Measurements from ENCODE around the gene SYT6.

SYT6 gene

GRCh38 chr1:114154146-114154962 lies 685 bp upstream of the SYT6 start:
- DNase-seq, result no peak

GRCh38 chr1:114152508-114153260 lies 985 bp downstream of the SYT6 start:
- no peak for DNase-seq

DNA sequence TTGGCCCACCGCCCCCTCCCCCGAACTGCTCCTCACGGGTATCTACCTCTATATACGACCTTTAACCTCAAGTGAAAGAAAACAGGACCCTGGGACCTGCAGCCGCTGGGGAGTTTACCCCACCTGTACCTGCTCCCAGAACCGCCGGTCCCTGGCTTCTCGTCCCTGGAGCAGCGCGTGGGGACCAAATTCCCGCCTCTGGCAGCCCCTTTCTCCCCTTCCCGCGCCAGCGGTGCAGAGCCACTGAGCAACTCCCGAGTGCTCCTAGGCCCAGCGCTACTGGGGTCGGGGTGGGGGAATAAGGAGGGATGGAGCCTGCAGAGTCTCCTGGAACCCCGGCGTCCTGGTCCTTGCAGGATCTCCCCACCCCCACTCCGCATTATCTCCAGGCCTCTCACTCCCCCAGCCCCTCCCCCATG lies 1.6 kb downstream of the SYT6 start:
- no peak for DNase-seq

DNA sequence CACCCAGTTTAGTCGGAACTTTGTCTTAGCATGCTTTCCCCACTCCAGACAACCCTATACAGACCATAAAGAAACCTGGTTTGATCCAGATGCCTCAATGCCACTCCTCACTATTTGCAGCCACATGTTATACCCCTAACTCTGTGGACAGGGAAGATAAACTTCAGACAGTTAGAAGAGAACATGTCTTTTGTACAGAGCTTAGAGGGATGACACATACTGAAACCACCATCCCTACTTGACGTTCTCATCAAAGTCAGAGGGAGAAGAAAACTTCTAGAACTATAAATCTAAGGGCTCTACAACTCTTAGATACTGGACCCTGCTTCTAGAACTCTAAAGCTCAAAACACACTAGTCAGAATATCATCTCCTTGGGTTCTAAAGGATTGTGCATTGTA lies 3.7 kb downstream of the SYT6 start:
- no peak for DNase-seq

- no peak for DNase-seq
Observed at GRCh38 chr1:114149211-114149610, 4.5 kb downstream of the SYT6 start.

- no peak for DNase-seq
Observed at GRCh38 chr1:114145504-114146151, 8.0 kb downstream of the SYT6 start.

DNA sequence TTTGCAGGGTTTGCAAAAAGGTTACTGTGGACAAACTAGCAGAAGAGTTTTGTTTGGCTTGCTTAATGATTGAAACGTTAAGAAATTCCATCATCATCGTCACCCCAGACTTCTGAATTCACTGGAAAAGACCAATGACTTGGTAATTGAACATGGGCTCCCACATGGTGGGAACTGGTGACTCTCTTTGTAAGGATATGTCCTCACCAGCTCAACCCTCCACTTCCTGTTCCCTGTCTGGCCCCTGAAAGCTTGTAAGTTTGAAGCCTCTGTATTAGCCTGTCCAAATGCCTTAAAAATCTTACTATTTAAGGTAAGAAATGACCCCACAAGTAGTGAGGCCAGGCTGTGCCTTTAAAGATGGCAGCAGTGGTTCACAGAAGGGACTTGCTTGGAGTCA lies 9.7 kb downstream of the SYT6 start:
- no peak for DNase-seq

DNA sequence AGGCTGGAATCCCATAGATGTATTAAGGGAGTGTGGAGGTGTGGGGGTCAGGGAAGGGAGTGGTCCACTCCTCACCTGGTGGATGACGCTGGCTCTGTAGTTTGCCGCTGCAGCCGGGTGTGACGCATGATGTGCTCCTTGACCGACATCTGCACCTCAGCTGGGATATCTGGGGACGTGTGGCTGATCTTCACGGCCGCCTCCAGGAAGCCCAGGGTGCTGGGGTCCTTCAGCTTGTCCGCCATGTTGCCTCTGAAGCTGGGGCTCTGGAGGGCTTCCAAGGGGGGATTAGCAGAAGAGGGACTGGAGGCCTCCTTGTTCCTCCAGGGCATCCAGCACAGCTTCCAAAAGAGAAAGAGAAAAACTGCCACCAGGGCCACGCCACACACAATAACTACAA lies 14.1 kb downstream of the SYT6 start:
- DNase-seq, result no peak

DNA sequence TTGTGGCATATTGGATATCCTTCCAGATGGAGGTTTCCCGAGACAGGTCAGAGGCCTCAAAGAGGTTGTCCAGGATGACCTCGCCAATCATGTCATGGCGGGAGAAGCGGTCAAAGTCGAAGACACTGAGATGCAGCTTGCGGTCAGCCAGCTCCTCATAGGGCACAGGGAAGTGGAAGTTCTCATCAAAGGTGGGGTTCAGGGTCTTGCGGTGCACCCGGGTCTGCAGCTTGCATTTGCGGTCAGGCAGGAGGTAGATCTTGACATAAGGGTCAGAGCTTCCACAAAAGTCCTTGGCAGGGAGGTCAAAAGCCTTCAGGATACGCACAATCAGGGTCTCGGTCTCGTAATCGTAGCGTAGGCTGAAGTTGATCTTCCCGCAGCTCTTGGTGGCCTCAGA lies 16.2 kb downstream of the SYT6 start:
- DNase-seq, result no peak

- no peak for DNase-seq
Observed at GRCh38 chr1:114135786-114136185, 17.9 kb downstream of the SYT6 start.

DNA sequence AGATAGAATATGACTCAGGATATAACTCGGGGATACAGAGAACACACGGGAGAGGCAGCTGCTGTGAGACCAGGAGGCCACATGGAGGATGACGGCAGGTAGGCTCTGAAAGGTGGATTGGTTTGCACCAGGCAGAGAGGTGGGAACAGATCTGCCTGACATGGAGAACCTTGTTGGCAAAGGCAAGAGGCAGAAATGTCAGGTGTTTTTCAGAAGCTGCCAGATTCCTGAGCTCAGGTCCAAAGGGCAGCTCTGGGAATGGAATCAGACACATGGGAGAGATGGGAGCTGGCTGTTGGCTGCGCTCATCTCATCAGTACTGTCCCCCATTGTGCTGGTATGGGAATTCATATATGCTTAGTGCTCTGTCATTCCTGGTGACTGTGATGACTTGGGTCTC lies 19.2 kb downstream of the SYT6 start:
- DNase-seq, result no peak

GRCh38 chr1:114133129-114133528 lies 20.5 kb downstream of the SYT6 start:
- no peak for DNase-seq

DNA sequence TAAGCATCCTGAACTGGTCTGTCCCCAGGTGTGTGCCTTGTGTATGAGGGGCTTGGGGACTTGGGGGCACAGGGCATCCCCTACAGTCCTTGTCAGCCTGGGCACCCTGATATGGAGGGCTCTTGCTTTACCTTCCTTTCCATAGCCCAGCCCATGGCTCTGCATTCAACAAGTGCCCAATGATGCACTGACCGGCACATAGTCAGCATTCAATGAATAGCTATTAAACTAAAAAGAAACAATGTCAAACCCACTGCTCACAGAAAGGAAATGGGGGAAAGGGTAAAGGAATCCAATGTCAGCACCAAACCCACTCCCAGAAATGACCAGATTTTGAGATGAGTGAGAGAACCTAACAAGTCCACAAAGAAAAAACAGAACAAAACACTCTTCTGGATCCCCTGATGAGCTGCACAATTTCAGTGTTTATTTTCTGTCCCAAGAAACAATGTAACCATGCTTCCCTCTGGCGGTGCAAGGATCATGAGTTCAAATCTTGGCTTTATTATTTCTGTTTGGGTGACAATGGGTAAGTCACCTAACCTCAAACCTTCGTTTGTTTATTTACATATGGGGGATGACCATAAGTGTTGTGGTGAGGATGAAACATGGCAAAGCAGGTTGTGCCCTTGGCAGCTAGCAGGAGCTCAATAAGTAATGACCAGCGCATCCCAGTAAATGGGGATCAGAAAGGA lies 22.0 kb downstream of the SYT6 start:
- no peak for DNase-seq

DNA sequence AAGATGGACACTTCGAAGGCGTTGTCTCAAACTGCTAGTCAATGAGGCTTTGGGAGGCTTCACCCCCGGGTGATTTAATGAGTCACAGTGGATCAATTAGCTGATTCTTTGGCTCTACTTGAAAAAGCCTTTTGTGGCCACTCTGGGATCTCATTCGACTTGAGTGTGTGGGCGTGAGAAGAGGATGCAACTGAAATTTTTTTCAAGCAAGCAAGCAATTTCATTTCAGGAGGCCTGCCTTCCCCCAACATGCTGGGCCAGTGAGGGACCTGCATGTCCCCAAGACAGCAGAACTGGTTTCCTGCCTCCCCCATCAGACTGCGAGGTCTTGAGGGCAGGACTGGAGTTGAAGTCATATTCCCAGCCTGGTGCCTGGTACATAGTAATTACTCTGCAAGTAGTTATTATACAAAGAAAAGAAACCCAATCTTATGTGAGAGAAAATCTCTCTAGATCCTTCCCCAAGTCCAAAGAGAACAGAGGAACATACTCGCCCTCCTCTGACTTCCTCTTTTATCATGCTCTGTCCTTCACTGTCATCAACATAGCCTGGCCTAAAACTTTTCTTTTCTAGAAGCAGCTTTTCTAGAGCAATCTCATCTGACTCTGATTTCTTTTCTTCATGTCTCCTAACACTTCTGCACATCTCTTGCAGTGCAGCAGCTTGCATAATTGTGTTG lies 22.7 kb downstream of the SYT6 start:
- DNase-seq, result no peak

DNA sequence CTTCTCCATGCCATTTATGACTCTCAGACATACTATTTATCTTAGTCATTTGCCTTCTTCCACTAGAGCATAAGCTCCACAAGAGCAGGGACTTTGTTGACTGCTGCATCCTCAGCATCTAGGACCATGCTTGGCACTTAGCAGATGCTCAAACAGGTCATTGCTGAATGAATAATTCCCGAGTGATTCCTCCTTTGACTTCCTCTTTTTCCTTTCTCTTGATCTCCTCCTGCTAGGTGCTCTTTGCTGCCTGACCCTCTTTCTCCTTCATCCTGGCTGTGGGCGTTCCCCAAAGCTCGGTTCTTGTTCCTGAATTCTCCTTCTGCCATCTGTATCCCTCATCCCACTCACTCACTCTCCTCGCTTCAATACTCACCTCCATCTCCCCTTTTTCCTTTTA lies 23.5 kb downstream of the SYT6 start:
- DNase-seq, result no peak

GRCh38 chr1:114128293-114128692 lies 25.4 kb downstream of the SYT6 start:
- DNase-seq, result no peak

DNA sequence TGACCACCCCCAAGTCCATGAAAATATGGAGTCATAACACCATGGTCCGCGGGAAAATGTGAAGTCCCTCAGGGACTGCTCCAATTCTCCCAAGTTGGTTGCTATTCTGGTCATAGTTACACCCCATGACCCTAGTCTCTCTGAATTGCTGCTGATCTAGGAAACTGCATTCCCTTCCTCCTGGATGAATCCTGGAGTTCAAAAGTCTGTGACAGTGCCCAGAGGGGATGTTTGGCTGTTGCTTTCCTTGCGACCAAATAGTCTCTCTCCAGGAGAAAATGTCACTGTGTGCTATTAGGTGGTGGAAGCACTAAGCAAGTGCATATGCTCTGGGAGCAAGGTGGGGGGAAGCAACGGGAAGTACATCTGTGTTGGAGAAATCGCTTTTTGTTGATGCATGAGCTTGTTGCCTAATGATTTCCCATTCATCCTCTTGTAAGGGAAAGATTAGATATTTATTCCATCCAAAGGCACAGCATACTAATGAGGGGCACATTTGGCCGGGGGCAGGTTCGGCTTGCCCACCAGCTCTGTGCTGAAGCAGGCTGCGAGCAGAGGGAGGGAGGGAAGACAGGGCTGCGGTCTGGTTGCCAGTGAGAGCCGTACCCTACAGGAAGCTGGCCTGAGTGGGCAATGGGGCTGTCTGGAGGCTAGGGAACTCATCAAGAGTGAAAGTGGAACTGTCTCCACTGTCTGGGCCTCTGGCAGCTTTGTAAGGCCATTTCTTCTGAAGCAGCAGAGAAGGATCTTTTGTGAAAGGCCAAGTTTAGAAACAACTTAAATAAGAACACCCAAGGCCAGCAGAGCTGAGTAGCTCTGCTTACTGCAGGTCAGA lies 27.2 kb downstream of the SYT6 start:
- no peak for DNase-seq

DNA sequence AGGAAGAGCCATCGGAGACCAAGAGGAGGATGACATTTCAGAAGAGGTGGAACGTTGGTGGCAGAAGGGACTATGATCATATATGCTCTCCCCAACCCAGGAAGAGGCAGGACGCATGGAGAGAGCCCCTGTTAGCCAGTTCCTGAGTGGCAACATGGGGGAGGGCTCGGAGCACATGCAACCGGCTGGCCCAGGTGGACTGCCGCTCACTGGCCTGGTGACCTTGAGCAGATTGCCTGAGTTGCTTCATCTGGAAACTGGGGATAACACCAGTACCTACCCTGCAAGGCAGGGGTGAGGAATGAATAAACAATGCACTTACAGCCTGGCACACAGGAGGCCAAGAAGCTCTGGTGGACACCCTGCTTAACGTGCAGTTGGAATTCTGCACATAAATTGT lies 29.0 kb downstream of the SYT6 start:
- no peak for DNase-seq

GRCh38 chr1:114122941-114123618 lies 30.6 kb downstream of the SYT6 start:
- no peak for DNase-seq

DNA sequence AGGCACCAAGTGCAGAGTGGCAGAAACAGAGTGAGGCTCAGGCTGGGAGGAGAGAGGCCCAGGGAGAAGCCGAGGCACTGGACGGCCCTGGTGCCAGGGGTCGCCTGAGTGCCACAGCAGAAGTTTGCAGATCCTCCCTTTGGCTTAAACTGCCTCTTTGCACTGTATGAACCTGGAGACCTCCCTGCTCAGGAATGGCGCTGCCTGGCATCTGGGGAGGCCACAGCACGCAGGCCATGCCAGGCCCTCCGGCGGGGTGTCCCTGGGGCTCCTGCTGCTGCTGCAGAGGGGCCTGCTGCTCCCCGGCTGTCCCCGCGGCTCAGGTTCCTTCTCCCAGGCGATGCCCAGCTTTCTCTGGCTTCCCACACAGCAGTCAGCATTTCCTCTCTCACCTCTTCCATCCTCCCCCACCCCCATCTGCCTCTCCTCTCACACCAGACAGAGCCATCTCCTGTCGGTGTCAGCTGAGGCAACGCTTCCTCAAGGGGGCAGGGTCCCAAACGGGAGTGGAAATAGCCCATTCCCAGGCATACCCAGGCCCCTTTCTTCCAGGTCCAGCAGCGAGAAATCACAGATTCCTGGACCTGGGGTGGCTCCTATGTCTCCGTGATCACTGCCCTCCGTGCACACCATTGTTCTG lies 35.2 kb downstream of the SYT6 start:
- no peak for DNase-seq

DNA sequence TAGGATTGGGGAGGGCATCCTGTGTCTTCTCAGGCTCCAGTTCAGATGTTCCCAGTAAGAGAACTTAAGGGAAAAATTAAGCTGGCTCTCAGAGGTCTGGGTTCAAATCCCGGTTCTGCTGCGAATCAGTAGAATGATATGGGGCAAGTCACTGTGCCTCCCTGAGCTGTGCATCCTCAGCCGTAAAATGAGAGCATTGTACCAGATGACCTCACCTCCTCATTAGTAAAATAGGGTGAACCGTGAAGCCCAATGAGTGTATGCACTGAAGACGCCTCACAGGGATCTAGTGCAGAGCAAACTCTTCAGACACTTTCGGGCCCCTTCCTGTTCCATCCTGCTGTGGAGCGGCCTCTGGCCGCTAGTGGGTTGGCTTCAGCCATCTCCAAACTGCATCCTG lies 36.0 kb downstream of the SYT6 start:
- no peak for DNase-seq

Data from central memory CD4-positive, alpha-beta T cell (primary cell).